Fibroblast of the aortic adventitia (primary cell): ENCODE measurements around the gene PLCE1. TPM values are rescaled to one million over a fixed set of nuclear protein-coding genes. Genes with fewer than 3 reads are reported as not detected.

Experiments used
- DNase-seq: peaks from one replicate; pipeline ENCODE4 v3.0.0-alpha.2; 2010; ENCODE audit warnings: low read depth
- H3K4me3 ChIP-seq: 2 replicates; pipeline ENCODE4 v1.5.1; 2011; ENCODE audit warnings: low read depth, mild to moderate bottlenecking, control low read depth, low read length, moderate library complexity
- total RNA-seq: library from RNA; depleted of rRNA; stranded (reverse); fragments of >200 nt; gene quantifications from 2 replicates; pipeline ENCODE4 v1.2.3, GENCODE V29; 2012; ENCODE audit warnings: low replicate concordance
- TF ChIP-seq, protein P1 (sequence below): IDR thresholded peaks from 2 replicates; pipeline ENCODE4 v1.5.1; 2011; ENCODE audit warnings: mild to moderate bottlenecking, low read length, control low read depth, inconsistent platforms; ENCODE audit not compliant: insufficient read depth

The PLCE1 gene
- total RNA-seq, 1 donor: 8.9 TPM

DNA sequence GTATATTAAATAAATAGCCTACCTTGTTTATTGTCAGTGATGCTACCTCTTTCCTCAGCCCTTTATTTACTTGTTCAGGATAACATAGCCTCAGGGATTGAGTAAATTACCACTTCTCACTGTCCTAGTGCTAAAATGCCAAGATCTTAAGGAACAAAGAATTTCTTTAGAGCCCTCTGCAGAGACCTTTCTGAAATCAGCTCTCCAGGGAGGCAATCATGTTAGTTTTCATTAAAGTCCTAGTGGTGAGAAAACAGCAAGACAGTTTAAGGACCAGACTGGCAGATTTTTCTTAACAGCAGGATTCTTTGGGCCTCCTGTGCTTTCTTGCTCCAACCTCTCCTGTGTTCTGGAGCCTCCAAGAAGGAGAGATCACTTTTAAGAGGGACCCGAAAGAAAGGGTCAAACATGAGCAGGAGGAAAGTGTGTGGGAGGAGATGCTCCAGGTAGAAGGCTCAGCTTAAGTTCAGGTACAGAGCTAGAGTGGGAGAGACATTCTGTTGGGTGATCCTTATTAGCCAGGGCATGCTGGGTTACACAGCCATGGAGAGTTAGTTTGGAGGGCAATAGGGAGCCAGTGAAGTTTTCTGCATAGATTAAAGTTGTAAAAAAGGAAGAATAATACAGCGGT, 1.2 kb upstream of the PLCE1 start:
- TF ChIP-seq, protein P1, sequence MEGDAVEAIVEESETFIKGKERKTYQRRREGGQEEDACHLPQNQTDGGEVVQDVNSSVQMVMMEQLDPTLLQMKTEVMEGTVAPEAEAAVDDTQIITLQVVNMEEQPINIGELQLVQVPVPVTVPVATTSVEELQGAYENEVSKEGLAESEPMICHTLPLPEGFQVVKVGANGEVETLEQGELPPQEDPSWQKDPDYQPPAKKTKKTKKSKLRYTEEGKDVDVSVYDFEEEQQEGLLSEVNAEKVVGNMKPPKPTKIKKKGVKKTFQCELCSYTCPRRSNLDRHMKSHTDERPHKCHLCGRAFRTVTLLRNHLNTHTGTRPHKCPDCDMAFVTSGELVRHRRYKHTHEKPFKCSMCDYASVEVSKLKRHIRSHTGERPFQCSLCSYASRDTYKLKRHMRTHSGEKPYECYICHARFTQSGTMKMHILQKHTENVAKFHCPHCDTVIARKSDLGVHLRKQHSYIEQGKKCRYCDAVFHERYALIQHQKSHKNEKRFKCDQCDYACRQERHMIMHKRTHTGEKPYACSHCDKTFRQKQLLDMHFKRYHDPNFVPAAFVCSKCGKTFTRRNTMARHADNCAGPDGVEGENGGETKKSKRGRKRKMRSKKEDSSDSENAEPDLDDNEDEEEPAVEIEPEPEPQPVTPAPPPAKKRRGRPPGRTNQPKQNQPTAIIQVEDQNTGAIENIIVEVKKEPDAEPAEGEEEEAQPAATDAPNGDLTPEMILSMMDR: peak; percentile 37
- H3K4me3 ChIP-seq: no peak overlapping the region
- no peak for DNase-seq

DNA sequence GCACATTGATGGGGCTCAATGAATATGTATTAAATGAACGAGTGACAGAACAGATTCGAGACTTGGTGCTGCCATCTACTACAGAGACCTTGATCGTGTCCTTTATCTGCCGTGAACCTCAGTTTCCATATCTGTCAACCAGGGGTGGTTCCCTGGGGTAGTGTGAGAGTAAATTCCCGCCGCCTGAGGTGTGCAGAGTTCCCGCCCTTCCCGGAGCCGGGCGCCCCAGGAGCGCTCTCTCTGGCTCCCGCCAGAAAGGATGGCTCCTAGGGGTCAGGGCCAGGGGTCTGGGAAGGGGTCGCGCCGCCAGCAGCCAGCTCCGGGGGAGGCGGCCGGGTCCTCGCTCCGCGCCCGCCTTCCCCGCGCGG, 333 bp upstream of the PLCE1 start:
- TF ChIP-seq, protein P1: no peak
- no peak for DNase-seq
- peak overlapping the region; percentile 84 for H3K4me3 ChIP-seq

DNA sequence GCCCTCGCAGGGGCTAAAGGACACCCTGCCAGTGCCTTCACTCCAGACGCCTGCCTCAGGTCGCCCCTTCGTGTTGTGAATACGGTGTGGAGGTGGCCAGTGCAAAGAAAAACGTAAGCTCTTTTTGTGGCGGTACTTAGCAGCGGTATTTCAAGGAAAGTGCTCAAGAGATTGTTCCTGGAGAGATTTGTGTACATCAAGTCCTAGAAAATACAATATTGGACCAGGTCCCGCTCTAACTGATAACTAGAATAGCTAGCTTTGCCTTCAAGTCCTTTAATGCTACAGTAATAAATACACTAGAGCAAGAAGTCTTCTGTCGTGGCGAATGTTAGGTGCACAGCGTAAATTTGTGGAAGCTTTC, 689 bp downstream of the PLCE1 start:
- peak overlapping the region; percentile 84 for H3K4me3 ChIP-seq
- TF ChIP-seq, protein P1: no peak
- DNase-seq: peak; percentile 16

DNA sequence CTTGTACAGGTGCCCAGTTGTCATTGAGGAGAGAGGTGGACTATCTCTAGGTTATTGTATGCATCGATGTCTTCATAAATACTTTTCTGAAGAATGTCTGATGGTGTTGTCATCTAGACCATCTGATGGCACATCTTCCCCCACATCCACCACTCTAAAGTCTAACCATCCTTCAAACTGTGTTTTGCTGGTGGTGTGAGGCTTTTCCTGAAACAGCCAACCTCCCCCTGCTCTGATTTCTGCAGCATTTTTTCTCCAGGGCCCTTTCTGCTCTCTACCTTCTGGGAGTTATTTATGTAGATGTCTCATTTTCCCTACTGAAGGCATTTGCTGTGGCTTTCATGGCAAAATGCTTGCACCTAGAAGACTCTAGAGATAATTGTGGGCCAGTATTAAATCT, 1.5 kb downstream of the PLCE1 start:
- H3K4me3 ChIP-seq: peak overlapping the region; percentile 6
- DNase-seq: no peak
- TF ChIP-seq, protein P1: no peak

DNA sequence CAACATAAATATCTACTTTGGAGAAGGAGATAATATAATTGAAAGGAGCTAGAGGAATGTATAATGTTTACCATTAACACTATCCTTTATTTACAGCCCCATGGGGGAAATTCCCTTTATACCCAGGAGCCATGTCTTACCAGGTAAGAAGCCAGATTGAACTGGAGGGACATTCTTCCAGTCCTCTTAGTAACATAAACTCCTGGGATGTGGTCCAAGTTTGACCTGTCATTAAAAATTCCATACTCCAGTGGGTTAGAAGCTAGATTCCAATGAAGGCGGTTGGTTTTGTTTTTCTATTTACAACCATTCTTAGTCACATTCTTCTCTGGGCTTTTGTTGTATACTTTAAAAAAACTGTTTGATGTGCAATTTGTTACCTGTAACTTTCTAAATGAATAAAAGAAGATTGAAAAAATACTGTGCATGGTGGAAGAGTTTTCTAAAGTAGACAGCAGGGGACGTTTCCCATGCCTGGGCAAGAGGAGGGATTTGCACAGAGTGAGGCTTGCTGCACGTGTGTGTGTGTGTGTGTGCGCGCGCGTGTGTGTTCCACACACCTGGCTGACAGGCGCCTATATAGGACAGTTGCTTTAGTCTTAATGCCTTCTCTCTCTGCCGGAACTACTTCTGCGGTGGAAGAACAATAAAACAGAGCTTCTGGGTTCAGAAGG, 2.0 kb downstream of the PLCE1 start:
- TF ChIP-seq, protein P1: no peak

DNA sequence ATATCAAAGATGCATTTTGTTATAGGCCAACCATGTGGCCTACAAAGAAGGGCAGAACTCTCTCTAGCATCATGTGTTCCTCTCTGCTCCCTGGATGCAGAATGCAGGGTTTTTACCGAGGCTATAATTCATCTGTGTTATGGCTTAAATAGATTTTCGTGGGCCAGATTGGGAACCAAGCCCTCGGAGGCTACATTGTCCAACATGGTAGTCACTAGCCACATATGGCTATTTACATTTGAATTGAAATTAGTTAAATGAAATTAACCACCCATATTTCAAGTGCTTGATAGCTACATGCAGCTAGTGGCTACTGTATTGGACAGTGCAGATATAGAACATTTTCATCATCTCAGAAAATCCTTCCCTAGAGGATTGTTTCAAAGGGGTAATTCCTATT, 2.8 kb downstream of the PLCE1 start:
- no peak overlapping the region for H3K4me3 ChIP-seq
- no peak for DNase-seq
- TF ChIP-seq, protein P1: no peak

More for the DNA sequence above, 2.0 kb downstream of the PLCE1 start:
- H3K4me3 ChIP-seq: no peak overlapping the region
- DNase-seq: peak; percentile 73
